Right hindlimb (tissue), 1 donor: ENCODE results near the gene TREML2.

Source experiments
- DNase-seq: peaks from one replicate; pipeline ENCODE4 v3.0.0-alpha.2; 2018

Gene TREML2

DNA sequence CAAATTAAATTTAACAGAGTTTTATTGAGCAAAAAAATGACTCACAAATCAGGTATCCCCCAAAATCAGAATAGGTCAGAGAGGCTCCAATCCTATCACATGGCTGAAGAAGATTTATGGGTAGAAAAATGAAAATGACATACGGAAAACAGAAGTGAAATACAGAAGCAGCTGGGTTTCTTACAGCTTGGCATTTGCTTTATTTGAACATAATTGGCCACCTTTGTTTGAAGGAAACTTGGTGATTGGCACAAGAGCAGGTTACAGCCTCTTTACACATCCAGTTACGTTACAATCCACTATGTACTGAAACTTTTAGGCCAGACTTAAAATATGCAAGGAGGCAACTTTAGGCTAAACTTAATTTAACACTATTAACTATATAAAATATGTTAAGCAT is 26.3 kb downstream of the TREML2 start:
- no peak for DNase-seq

DNA sequence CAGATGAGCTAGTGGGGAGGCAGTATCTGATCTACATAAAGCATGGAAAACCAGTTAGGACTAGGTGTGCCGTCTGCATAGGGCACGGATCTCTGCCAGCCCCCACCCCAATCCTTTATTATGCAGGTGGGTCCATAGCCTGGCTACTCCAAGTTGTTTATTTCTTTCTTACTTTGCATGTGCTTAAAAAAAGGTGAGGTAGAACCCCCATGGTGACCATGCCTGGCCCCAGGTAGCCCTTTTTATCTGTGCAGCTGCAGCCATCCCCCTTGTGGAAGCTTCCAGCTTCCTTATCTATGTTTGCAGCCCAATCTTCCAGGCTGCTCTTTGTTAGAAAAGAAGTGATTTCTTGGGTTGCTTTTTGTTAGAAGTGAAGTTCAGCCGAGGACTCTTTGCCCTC is 29.0 kb downstream of the TREML2 start:
- DNase-seq = no peak

DNA sequence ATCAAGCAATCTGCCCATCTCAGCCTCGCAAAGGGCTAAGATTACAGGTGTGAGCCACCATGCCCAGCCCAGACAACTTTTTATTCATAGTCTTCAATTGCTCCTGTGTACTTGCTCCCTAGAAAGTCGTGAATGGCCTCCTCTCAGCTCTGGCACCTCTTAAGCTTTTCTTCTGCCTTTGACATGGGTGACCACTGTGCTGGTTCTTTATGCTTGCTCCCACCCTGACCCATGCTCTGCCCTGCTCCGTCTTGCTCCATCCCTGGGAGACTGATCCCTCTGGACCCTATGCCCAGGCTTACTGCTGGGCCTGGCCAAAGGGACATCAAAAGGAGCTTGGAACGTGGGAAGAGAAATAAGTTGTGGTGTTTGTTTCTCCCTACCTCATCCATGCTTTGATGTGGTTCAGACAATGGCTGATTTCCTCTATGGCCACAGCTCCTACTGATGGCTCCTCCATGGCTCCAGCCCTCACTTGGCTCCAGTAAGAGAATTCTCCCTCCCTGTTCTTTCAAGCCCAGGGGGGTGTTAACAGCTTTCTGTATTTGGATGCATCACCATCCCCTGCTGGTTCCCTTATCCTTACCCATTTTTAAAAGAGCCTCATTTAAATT is 30.3 kb downstream of the TREML2 start:
- no peak for DNase-seq

DNA sequence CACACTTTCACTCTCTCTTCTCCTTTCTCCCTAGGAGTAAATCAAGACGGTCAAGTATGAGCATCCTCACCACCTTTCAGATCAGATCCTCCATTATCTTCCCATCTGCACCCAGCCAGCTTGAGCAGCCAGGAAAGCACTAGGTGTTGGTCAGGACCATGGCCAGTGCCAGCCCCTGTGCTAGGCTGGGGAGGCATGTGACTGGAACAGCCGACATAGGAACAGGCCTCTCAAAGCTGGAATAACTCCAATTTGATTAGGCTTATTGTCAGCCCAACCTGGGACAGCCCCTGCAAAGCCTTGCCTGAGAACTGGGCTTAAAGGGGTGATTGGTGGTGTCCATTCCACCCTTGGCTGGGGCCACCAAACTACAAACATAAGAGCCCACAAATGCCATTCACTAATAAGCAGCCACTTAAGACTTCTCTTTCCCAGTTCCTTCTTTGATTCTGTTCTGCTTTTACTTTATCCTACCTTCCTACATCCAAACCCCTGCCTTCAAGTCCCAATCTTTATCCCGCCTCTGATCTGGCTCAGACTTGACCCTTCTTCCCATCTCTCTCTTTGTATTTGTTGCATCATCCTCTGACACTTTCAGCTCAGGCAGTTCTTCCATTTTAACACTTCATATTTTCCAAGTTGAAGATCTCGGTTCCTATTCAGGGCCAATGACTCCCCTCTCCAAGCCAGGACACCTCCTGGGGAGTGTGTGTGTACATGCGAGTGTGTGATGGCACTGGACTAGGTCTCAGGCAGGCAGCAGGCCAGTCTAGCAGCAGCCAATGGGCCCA is 33.6 kb downstream of the TREML2 start:
- DNase-seq = no peak

DNA sequence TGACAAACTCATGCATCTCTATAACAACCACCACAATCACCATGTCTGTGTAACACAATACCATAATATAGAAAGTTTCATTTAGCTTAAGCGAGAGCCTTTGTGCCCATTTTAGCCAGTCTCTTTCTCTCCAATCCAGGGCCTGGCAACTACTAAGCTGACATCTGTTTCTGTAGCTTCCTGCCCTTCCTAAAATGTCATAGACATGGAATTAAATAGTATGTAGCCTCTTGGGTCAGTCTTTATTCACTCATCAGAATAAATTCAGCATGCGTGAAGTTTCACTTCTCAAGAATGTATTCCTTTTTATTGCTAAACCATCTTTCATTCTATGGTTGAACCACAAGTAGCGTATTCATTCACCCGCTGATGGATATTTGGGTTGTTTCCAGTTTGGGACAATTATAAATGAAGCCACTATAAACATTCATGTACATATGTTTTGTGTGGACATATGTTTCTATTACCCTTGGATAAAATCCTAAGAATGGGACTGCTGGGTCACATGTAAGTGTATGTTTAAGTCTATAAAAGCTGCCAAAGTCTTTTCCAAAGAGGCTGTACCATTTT is 36.3 kb downstream of the TREML2 start:
- DNase-seq = no peak

DNA sequence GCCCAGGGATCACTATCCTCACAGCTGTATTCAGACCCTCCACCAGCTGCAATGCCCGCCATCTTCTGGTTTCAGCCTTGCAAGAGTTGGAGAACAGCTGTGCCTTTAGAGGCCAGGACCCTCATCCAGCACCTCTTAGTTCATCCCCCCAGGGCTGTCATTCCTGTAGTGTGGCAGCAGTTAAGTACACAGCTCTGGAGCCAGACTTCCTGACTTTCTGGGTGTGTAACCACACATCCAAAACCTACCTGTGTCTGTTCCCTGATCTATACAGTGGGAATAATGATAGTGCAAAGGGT is 37.6 kb downstream of the TREML2 start:
- no peak for DNase-seq

DNA sequence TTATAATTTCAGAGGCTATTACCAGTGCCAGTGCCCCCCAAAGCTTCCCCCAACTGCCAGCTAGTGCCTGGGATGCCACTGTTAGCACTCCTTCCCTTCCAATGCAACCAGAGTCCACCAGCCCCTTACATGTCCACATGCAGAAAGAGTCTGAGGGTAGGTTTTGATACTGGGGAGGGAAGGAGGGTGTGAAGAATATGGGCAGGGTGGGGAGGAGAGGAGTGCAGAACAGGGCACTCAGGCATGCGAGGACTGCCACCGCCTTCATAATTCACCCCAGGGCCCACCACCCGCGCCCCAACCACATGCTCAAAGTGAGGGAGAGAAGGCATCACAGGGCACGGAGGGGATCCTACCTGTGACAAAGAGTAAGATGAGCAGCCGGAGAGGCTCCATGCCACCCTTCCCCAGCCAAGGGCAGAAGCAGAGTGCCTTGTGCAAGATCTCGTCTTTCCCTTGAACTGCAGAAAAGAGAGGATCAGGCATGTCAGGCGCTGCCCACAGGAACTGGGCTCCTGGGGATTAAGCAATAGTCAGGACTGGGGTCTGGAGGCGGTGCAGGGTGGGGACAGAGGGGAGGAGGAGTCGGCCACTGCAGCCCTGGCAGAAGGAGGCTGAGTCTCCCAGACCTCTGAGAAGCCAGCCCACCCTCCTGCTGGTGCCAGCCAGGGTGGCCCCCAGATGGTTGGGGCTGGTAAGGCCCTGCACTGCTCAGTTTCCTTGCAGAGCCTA is 38.1 kb downstream of the TREML2 start, which contains the start of gene TREM2:
TSS of gene TREM2 (minus strand) at position 430 of the 732 bp plus-strand sequence. CDS start at position 396, 34 bp downstream.
- no peak for DNase-seq

DNA sequence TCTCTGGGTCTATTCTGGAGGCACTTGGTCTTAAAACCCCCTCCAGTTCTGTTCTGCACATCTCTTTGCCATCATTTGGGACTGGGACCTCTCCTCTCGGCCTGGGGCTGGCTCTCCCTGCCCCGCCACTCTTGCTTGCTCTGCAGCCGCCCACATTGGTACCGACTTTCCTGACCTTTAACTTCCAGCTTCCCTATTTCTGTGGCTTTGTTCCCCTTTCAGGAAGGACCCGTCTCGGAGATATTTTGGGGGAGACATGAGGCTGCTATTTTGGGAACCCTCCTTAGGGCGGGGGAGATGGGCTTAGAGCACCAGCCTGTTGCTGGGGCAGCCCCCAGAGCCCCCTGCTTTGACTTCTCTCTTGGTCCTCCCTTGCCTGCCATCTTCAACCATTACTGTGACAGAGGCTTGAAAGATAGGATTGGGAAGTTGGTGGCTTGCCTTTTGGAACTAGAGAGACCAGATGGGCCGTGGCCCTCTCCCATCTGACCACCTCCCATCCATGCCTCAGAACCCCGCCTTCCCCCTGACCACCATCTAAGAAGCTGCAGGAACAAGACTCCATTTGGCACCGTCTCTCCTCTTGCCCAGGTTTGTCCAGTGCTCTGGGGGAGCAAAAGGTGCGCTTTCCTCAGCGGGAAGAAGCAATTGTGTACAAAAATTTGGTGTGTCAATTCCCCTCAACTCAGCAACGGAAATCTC is 38.9 kb downstream of the TREML2 start:
- DNase-seq = no peak

DNA sequence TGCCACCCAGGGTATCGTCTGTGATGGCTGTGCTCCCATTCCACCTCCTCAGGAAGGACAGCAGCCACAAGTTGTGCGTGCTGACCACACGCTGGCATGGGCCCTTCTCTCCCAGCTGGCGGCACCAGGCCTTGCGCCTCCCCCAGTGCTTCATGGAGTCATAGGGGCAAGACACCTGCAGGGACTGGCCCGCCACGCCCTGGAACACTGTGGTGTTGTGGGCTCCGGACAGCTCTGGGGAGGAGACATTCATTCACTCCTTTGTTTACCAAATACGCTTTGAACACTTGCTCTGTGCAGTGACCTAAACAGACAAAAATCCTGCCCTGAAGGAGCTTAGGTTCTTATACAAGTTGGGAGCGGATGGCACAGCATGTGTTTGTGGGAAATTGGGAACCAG is 39.6 kb downstream of the TREML2 start:
- DNase-seq = no peak

DNA sequence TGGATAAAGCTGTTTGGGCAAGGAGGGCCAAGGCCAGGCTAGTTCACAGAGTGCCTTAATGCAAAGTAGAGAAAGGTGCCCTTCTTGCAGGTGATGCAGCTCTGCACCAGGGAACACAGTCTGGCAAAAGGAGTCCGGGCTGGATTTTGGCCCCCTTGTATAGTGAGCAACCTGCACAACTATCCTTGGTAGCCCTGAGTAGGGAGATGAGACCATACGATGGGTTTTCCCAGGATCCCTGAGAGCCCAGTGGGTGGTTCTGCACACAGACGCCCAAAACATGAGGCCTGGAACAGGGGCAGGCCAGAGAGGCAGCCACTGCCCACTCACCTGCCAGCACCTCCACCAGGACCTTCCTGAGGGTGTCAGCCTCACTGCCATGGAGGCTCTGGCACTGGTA is 40.0 kb downstream of the TREML2 start:
- DNase-seq = no peak

DNA sequence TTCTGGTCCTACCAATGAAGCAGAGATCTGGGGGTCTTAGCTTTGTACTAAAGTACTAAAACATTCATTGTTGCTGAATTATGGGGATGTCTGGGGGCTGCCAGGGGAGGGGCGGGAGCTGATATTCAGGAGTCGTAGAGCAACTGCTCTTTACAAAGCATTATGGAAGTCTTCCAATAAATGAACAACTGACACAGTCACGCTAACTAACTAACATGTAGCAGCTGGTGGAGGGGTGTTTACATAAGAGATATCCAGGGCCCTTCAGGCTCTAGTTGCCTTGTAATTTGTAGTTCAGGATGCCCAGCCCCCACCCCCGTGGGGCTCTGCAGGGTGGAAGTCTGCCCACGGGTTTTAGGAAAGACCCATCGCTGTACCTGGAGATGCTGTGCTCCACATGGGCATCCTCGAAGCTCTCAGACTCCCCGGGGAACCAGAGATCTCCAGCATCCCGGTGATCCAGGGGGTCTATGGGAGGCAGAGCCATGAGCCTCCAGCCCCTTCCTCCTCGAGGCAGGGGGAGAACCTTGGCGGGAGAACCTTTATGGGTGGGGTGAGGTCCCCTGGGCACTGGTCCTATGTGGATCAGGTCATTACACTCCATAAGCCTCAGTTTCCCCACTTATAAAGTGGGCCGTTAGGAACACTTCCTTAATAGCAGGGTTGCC is 41.4 kb downstream of the TREML2 start:
- DNase-seq = no peak

DNA sequence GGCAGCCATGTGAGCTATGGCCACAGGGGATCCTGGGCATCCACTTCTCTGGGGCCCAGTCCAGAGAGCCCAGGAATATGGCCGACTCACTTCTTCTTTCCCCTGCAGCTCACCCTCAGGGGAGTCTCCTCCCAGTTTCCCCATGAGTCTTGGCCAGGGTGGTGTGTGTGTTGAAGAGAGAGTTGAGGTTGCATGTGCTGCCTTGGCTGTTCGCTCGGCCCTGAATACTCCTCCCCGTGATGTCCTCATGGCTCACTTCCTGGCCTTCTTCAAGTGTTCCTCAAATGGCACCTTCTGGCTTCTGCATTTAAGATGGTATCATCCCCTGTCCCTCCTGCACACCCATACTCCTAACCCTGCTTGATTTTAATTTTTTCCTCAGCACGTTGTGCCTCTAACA is 43.6 kb downstream of the TREML2 start:
- DNase-seq = no peak

DNA sequence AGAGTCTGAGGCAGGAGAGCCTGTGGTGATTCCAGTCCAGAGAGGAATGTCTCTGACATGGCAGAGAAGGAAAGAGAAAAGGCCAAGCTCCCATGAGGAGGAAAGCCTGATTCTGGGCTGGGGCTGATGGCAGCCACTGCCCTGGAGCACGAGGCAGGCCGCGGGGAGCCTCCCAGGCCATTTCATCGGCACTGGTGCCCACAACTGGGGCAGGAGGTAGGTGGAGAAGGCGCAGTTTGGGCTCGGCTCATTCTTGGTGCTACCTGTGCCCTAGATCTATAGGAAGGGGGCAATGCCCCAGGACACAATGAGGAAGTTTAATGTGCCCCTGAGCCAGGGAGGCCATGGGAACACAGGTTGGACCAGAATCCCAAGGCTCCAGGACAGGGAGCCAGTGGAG is 44.2 kb downstream of the TREML2 start:
- DNase-seq = no peak

DNA sequence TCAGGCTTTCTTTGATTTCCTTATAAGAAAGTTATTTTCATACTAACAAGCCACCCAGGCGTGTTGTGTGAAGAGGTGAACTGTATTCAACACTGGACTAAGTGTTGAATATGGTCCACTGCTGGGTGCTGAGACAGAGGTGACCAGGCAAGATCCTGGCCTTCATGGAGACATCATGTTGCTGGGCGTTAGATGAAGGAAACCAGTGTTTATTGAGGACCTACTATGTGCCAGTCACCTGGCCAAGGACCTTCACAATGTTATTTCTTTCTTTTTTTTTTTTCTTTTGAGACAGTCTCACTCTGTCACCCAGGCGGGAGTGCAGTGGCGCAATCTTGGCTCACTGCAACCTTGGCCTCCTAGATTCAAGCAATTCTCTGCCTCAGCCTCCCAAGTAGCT is 44.9 kb downstream of the TREML2 start:
- no peak for DNase-seq

DNA sequence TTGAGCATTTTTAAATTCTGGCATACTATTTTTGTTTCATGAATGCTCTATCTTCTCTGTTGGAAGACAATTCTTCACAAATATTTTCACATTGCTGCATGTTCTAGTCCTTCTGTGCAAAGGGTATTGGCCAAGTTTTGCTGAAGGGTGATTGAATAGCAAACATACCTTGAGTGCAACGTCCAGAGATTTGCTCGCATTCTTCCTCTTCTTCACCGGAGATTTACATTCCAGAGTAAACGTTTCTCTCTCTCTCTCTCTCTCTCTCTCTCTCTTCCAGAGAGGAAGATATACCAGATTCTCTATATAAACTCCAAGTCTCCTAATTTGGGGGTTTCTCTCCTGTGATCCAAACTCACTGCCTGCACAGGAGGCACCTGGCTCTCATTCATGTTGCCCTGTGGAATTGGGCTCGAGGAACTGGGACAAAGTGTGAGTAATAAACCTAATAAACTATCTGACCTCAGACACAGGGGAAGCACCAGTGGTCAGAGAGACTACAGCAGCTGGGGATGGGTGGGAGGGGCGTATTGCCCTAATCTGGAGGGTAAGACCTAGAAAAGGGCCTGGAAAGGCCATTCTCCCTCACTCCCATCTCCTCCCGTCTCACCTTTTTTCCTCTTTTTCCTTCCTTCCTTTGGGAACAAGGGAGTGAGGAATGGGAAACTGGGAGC is 45.7 kb downstream of the TREML2 start:
- no peak for DNase-seq

DNA sequence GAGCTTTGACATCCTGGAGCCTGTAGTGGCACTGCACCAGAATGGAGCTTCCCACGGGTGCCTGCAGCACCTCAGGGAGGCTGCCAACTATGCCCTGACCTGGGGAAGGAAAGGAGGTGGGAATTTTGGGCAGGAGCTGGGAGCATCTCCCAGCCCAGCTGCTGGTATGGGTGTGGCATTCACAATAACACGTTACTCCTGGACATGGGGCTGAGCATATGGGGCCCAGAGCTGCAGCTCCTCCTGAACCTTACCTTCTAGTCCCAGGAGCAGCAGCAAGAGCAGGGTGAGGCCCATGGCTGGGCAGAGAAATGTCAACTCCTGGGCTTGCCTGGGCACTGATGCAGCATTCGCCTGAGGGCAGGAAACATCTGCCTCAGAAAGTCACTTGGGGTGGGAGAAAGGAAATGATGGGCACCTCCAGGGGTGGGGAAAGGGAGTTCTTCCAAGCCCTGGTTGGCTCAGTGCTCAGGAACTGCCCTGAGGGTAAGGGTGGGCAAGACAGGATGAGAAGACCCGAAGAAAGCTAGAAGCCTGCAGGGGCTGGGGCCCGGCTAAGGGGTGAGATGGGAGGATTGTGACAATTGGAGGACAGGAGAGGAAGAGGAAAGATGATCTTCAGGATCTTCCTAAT is 46.8 kb downstream of the TREML2 start, which contains the start of gene TREML1:
TSS of gene TREML1 (minus strand) at position 356 of the 634 bp plus-strand sequence. CDS start at position 297, 59 bp downstream.
- DNase-seq = no peak

DNA sequence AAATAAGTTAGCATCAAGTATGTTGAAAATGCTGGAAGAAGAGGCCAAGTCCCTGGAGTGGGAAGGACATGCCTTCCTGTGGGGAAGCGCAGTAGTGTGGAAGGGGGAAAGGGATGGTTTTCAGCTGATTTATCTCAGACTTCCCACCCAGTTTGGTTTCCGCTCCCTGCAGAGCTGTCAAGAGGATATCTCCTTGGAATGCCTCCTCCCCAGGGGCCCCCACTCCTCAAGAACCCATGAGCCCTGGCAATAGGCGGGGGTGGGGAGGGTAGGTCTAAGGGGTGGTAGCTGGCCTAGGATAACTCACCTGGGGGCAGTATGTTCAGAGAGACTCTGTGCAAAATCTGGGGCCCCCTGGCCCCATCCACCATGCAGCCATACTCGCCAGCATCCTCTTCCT is 47.5 kb downstream of the TREML2 start:
- no peak for DNase-seq

DNA sequence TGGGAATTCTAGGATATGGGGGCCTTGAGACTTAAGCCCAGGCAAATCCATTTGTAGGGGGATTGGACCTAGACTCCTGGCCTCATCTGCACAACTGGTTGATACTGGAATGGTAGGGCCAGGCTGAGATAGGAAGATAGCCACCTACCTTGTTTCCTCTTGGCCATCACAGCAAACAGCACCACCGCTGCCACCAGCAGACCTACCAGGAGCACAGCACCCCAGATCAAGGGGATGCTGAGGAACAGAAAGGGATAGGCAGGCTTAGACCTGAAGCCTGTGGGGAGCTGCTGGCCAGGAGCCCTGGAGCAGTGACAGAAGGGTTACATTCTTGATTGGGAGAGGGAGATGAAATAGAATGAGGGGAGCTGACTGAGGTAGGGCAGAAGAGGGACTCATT is 50.3 kb downstream of the TREML2 start:
- no peak for DNase-seq

DNA sequence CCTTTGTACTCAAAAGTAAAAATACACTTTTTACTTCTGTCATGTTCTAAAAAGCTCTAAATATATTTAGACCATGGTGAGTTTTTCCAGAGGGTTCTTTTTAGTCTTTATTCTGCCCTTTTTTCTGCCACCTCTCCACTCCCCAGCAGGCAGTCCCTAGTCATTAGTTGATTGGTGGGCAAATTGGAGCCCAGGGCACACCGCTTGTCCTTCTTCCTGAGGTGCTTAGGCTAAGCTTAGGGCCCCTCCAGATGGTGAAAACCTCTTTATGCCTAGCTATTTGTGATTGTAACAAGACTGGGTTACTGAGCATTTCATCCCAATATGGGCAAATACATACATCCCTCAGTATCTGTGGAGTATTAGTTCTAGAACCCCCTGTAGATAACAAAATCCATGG is 53.0 kb downstream of the TREML2 start:
- DNase-seq = no peak
